H1 (cell line): ENCODE measurements around the gene RFT1.

ENCODE experiments used
- KDM1A ChIP-seq: fragments of 200-600, 300-600 bp; sonication (generic); IDR thresholded peaks from 2 replicates; pipeline ENCODE4 v1.7.1; 2016; ENCODE audit warnings: mild to moderate bottlenecking, low read length, borderline replicate concordance
- SRF ChIP-seq: IDR thresholded peaks from 2 replicates; pipeline ENCODE4 v1.6.1; 2011; ENCODE audit warnings: mild to moderate bottlenecking, low read depth, low read length, moderate library complexity

DNA sequence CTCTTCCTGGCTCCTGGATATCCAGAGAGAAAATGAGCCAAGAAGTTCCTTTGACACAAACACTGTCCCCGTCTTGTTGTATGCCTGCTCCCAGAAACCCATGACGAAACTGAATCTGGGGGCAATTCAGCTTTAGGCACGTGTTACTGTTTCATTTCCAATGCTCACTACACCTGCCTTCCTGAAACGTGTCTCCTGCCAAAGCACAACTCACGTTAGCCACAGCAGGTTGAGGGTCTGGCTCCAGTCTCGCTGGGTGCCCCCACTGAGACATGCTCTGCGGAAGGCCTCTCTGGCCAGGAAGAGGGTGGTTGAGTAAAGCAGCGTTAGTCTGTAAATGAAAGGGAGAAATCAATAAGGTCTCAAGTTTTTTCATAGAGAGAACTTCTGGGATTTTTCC, 6.7 kb downstream of the RFT1 start:
- TF ChIP-seq SRF = no peak
- no peak for TF ChIP-seq KDM1A
